ENCODE data around the gene PPP2R2C. TPM values are rescaled to one million over a fixed set of nuclear protein-coding genes. Genes with fewer than 3 reads are reported as not detected.

The PPP2R2C gene
- total RNA-seq, 2 donors from 2014 or later, result 0.66 to 0.78 TPM

- no peaks in the 10 kb centered on the region for H3K36me3 ChIP-seq (replicated peaks in 1 of 2; ENCODE audit: insufficient read depth in 1 of 2, low read depth in 2 of 2)
- ATAC-seq, result no peak
- TF ChIP-seq, protein P1, sequence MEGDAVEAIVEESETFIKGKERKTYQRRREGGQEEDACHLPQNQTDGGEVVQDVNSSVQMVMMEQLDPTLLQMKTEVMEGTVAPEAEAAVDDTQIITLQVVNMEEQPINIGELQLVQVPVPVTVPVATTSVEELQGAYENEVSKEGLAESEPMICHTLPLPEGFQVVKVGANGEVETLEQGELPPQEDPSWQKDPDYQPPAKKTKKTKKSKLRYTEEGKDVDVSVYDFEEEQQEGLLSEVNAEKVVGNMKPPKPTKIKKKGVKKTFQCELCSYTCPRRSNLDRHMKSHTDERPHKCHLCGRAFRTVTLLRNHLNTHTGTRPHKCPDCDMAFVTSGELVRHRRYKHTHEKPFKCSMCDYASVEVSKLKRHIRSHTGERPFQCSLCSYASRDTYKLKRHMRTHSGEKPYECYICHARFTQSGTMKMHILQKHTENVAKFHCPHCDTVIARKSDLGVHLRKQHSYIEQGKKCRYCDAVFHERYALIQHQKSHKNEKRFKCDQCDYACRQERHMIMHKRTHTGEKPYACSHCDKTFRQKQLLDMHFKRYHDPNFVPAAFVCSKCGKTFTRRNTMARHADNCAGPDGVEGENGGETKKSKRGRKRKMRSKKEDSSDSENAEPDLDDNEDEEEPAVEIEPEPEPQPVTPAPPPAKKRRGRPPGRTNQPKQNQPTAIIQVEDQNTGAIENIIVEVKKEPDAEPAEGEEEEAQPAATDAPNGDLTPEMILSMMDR (IDR thresholded peaks at IDR 0.05), result no peak
- no peaks in the 10 kb centered on the region for H3K4me1 ChIP-seq
- DNase-seq, result no peak
- no peaks in the 10 kb centered on the region for H3K27me3 ChIP-seq
- no peak overlapping the region for H3K27ac ChIP-seq
- 72 to 73% methylated on average over 7 of the region's 7 CpGs for WGBS, 2 donors
- intact Hi-C loops (cut with DNase I), result no loop called here
- no peak overlapping the region for H3K4me3 ChIP-seq
- H3K9me3 ChIP-seq, result no peaks in the 10 kb centered on the region
Measured at GRCh38 chr4:6386091-6386490, 86.3 kb downstream of the PPP2R2C start.

- TF ChIP-seq, protein P1 (IDR thresholded peaks at IDR 0.05), result no peak
- no peak for TF ChIP-seq POLR2A (IDR thresholded peaks at IDR 0.05)
- Histone ChIP-seq H3K27ac (no peak overlapping the region), H3K27me3 (no peaks in the 10 kb centered on the region), H3K9me3 (no peaks in the 10 kb centered on the region), H3K4me1 (no peaks in the 10 kb centered on the region), H3K4me3 (no peak overlapping the region), H3K36me3 (replicated peaks in 1 of 2; ENCODE audit: insufficient read depth in 1 of 2, low read depth in 2 of 2) (no peaks in the 10 kb centered on the region)
- 88 to 95% methylated on average over 2 of the region's 2 CpGs for WGBS, 2 donors
- DNase-seq (no peak), ATAC-seq (no peak)
- intact Hi-C loops (cut with DNase I), result no loop called here
Measured at GRCh38 chr4:6385288-6385687, 87.1 kb downstream of the PPP2R2C start.

DNA sequence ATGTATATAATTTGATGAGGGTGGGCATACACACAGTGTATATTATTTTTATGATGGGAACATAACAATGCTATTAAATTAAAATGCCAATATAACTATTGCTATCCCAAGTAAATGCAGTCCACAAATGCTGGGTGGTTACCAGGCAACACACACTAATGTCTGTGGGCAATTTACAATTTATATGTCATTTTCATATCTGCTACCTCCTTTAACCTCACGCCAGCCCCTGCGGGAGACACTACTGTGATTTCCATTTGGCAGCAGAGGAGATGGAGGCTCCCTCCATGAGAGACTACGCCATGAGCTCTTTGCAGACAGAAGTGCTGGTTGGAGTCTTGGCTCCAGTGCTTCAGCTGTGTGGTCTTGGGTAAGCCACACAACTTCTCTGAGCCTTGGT lies 87.9 kb downstream of the PPP2R2C start:
- no peaks in the 10 kb centered on the region for H3K9me3 ChIP-seq
- H3K27ac ChIP-seq, result no peak overlapping the region
- 46 to 63% methylated on average over 3 of the region's 3 CpGs for WGBS, 2 donors
- H3K4me3 ChIP-seq, result no peak overlapping the region
- no peak for DNase-seq
- no peak for ATAC-seq
- H3K36me3 ChIP-seq (replicated peaks in 1 of 2; ENCODE audit: insufficient read depth in 1 of 2, low read depth in 2 of 2), result no peaks in the 10 kb centered on the region
- no peaks in the 10 kb centered on the region for H3K4me1 ChIP-seq
- intact Hi-C loops (cut with DNase I), result no loop called here
- TF ChIP-seq, protein P1 (IDR thresholded peaks at IDR 0.05), result no peak
- TF ChIP-seq POLR2A (IDR thresholded peaks at IDR 0.05), result no peak
- no peaks in the 10 kb centered on the region for H3K27me3 ChIP-seq

DNA sequence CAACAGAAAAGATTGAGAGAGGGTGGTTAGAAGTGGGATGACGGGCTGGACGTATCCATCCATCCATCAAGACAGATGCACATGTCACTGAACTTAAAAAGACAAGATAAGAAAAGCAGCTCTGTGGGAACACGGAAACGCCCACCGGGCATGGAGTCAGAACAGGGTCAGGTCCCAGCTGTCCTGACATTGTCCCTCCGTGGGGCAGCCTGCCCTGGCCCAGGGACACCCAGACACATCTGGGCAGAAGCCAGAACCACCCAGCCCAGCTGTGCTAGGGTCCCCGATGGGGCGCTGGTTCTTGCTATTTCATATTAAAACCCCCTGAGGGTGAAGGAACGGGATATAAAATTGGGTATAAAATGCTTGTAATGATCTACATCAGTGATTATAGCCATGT lies 88.5 kb downstream of the PPP2R2C start:
- intact Hi-C loops (cut with DNase I), result no loop called here
- Histone ChIP-seq H3K36me3 (replicated peaks in 1 of 2; ENCODE audit: insufficient read depth in 1 of 2, low read depth in 2 of 2) (no peaks in the 10 kb centered on the region), H3K27me3 (no peaks in the 10 kb centered on the region), H3K4me3 (no peak overlapping the region), H3K9me3 (no peaks in the 10 kb centered on the region), H3K4me1 (no peaks in the 10 kb centered on the region), H3K27ac (no peak overlapping the region)
- DNase-seq (no peak), ATAC-seq (no peak)
- no peak for TF ChIP-seq POLR2A (IDR thresholded peaks at IDR 0.05)
- TF ChIP-seq, protein P1 (IDR thresholded peaks at IDR 0.05), result no peak
- WGBS, 2 donors, result 54 to 56% methylated on average over 9 of the region's 9 CpGs

- 49 to 68% methylated on average over 3 to 10 of the region's 10 CpGs for WGBS, 2 donors
- DNase-seq (no peak), ATAC-seq (no peak)
- intact Hi-C loops (cut with DNase I), result no loop called here
- Histone ChIP-seq H3K4me3 (no peak overlapping the region), H3K4me1 (no peaks in the 10 kb centered on the region), H3K36me3 (replicated peaks in 1 of 2; ENCODE audit: insufficient read depth in 1 of 2, low read depth in 2 of 2) (no peaks in the 10 kb centered on the region), H3K9me3 (no peaks in the 10 kb centered on the region), H3K27me3 (no peaks in the 10 kb centered on the region), H3K27ac (no peak overlapping the region)
- TF ChIP-seq, protein P1 (IDR thresholded peaks at IDR 0.05), result no peak
- no peak for TF ChIP-seq POLR2A (IDR thresholded peaks at IDR 0.05)
Measured at GRCh38 chr4:6383009-6383404, 89.4 kb downstream of the PPP2R2C start.

Measured in body of pancreas (tissue), 4 donors.